ENCODE results near the gene SMIM10L2A.
"Not testable (repeated sequence)": the region's sequence is repeated elsewhere in the genome, so short reads cannot be mapped to it uniquely, and the experiment has no call there.

The SMIM10L2A gene

DNA sequence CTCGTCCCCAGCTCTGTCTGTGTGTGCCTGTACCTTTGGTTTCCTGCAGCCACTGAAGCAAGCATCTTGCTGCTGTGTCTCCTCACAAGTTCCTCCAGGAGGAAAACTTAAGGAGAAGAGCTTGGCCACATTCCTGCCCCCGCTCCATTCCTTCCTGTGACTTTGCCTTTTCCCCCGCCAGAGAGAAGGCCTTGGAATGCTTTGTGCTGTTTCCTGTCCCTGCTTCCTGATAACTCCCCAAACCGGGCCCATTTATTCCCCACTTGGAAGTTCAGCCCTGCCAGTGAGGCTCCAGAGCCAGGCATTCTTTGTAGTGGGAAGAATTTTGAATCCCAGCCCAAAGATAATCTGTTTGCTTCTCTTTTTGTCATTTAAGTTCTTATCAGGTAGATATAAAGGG is 33.1 kb downstream of the SMIM10L2A start:
- no peak for DNase-seq (ENCODE audit: low read depth)

GRCh38 chrX:135461756-135462155 is 40.0 kb downstream of the SMIM10L2A start:
- not testable (repeated sequence) for DNase-seq (ENCODE audit: low read depth)

- no peak for DNase-seq (ENCODE audit: low read depth)
Observed at GRCh38 chrX:135463937-135464336, 42.2 kb downstream of the SMIM10L2A start.

- no peak for DNase-seq (ENCODE audit: low read depth)
Observed at GRCh38 chrX:135476378-135476777, 54.6 kb downstream of the SMIM10L2A start.

DNA sequence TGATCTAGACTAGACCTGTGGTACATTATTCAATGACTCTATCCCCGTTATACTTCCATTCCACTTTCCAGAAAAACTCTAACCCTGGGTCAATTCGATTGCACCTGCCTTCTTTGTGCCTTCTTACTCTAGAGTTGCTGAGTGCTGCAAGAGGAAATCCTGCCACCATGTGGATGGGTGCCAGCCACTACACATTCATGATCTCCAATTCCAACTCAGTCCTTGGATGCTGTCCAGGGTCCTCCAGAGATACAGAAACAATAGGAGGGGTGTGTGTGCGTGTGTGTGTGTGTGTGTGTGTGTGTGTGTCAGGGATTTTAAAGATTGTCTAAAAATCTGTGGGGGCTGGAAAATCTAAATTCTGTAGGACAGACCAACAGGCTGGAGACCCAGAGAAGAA is 55.8 kb downstream of the SMIM10L2A start:
- no peak for DNase-seq (ENCODE audit: low read depth)

Data from stimulated activated CD8-positive, alpha-beta memory T cell treated with anti-CD3 and anti-CD28 coated beads, Interleukin-15, amount 100 ng/mL, for 24 hours (primary cell).